Memory B cell (primary cell): Measurements from ENCODE around the gene ABHD17A.

Source experiments
- ATAC-seq: fragments of 150-1000 bp; cut with Tn5 transposase; 2 replicates; pipeline ENCODE4 v1.10.0; 2021; ENCODE audit warnings: low read depth, mild to moderate bottlenecking, moderate library complexity
- DNase-seq, 2 donors: peaks; one replicate each; pipeline ENCODE4 v3.0.0; 2022; ENCODE audit warnings: low spot score in 2 of 2
- H3K27ac Mint-ChIP-seq: one replicate; pipeline ENCODE4 v1.8.0; 2022; ENCODE audit warnings: mild to moderate bottlenecking, moderate library complexity, mixed read lengths
- H3K27me3 Mint-ChIP-seq: one replicate; pipeline ENCODE4 v1.8.0; 2022; ENCODE audit warnings: mixed read lengths
- H3K36me3 Mint-ChIP-seq: one replicate; pipeline ENCODE4 v1.8.0; 2022; ENCODE audit warnings: mild to moderate bottlenecking, mixed read lengths
- H3K4me1 Mint-ChIP-seq: one replicate; pipeline ENCODE4 v1.8.0; 2022; ENCODE audit warnings: mixed read lengths
- H3K4me3 Mint-ChIP-seq: one replicate; pipeline ENCODE4 v1.8.0; 2022; ENCODE audit warnings: mild to moderate bottlenecking, moderate library complexity, mixed read lengths
- H3K9me3 Mint-ChIP-seq: one replicate; pipeline ENCODE4 v1.8.0; 2022; ENCODE audit warnings: mixed read lengths

Gene ABHD17A

GRCh38 chr19:1917926-1918325 lies 32.6 kb upstream of the ABHD17A start:
- DNase-seq (no peak), ATAC-seq (no peak)
- no peak overlapping the region for H3K4me3 Mint-ChIP-seq
- H3K27me3 Mint-ChIP-seq = no peaks in the 10 kb centered on the region
- H3K36me3 Mint-ChIP-seq = peaks cover 15% of the 10 kb centered on the region
- no peaks in the 10 kb centered on the region for H3K9me3 Mint-ChIP-seq
- H3K27ac Mint-ChIP-seq = no peak overlapping the region
- H3K4me1 Mint-ChIP-seq = peaks cover under 1% of the 10 kb centered on the region

GRCh38 chr19:1917146-1917545 lies 31.9 kb upstream of the ABHD17A start:
- H3K36me3 Mint-ChIP-seq = peaks cover 17% of the 10 kb centered on the region
- DNase-seq (no peak), ATAC-seq (no peak)
- no peaks in the 10 kb centered on the region for H3K4me1 Mint-ChIP-seq
- no peaks in the 10 kb centered on the region for H3K27me3 Mint-ChIP-seq
- H3K9me3 Mint-ChIP-seq = no peaks in the 10 kb centered on the region
- H3K27ac Mint-ChIP-seq = no peak overlapping the region
- no peak overlapping the region for H3K4me3 Mint-ChIP-seq

- Mint-ChIP-seq H3K9me3 (no peaks in the 10 kb centered on the region), H3K27me3 (no peaks in the 10 kb centered on the region), H3K36me3 (peaks cover 15% of the 10 kb centered on the region), H3K4me1 (peaks cover 3% of the 10 kb centered on the region), H3K4me3 (no peak overlapping the region), H3K27ac (no peak overlapping the region)
- DNase-seq (no peak), ATAC-seq (no peak)
Measured at GRCh38 chr19:1914826-1915341, 29.6 kb upstream of the ABHD17A start.

GRCh38 chr19:1913781-1914577 lies 28.7 kb upstream of the ABHD17A start:
- peaks cover 15% of the 10 kb centered on the region for H3K36me3 Mint-ChIP-seq
- no peak for ATAC-seq

GRCh38 chr19:1912760-1913505 lies 27.6 kb upstream of the ABHD17A start:
- DNase-seq (no peak), ATAC-seq (no peak)
- H3K27ac Mint-ChIP-seq = no peak overlapping the region
- H3K4me3 Mint-ChIP-seq = no peak overlapping the region
- H3K36me3 Mint-ChIP-seq = peaks cover 8% of the 10 kb centered on the region
- no peaks in the 10 kb centered on the region for H3K27me3 Mint-ChIP-seq
- H3K9me3 Mint-ChIP-seq = no peaks in the 10 kb centered on the region
- H3K4me1 Mint-ChIP-seq = peaks cover 13% of the 10 kb centered on the region

More at GRCh38 chr19:1913781-1914577, 28.7 kb upstream of the ABHD17A start:
- H3K4me1 Mint-ChIP-seq = peaks cover 8% of the 10 kb centered on the region
- no peaks in the 10 kb centered on the region for H3K9me3 Mint-ChIP-seq
- H3K4me3 Mint-ChIP-seq = no peak overlapping the region
- no peak for DNase-seq
- H3K27me3 Mint-ChIP-seq = no peaks in the 10 kb centered on the region
- no peak overlapping the region for H3K27ac Mint-ChIP-seq

GRCh38 chr19:1911995-1912394 lies 26.7 kb upstream of the ABHD17A start:
- peaks cover 14% of the 10 kb centered on the region for H3K4me1 Mint-ChIP-seq
- no peak overlapping the region for H3K27ac Mint-ChIP-seq
- no peak for ATAC-seq
- no peak overlapping the region for H3K4me3 Mint-ChIP-seq
- H3K9me3 Mint-ChIP-seq = no peaks in the 10 kb centered on the region
- DNase-seq = no peak
- no peaks in the 10 kb centered on the region for H3K27me3 Mint-ChIP-seq
- peaks cover 4% of the 10 kb centered on the region for H3K36me3 Mint-ChIP-seq

GRCh38 chr19:1911098-1911497 lies 25.8 kb upstream of the ABHD17A start:
- Mint-ChIP-seq H3K27ac (no peak overlapping the region), H3K9me3 (no peaks in the 10 kb centered on the region), H3K27me3 (no peaks in the 10 kb centered on the region), H3K4me1 (peaks cover 14% of the 10 kb centered on the region), H3K4me3 (no peak overlapping the region), H3K36me3 (peaks cover 4% of the 10 kb centered on the region)
- ATAC-seq (no peak), DNase-seq (no peak)

- H3K27ac Mint-ChIP-seq = no peak overlapping the region
- peaks cover 4% of the 10 kb centered on the region for H3K36me3 Mint-ChIP-seq
- DNase-seq (no peak), ATAC-seq (no peak)
- peaks cover 18% of the 10 kb centered on the region for H3K4me1 Mint-ChIP-seq
- no peaks in the 10 kb centered on the region for H3K9me3 Mint-ChIP-seq
- H3K4me3 Mint-ChIP-seq = no peak overlapping the region
- H3K27me3 Mint-ChIP-seq = no peaks in the 10 kb centered on the region
Measured at GRCh38 chr19:1910177-1910576, 24.9 kb upstream of the ABHD17A start.

- Mint-ChIP-seq H3K9me3 (no peaks in the 10 kb centered on the region), H3K4me3 (peak overlapping the region; percentile 14), H3K4me1 (peaks cover 18% of the 10 kb centered on the region), H3K27ac (peak overlapping the region; percentile 60), H3K36me3 (peaks cover 4% of the 10 kb centered on the region), H3K27me3 (no peaks in the 10 kb centered on the region)
- ATAC-seq = no peak
- DNase-seq = no peak
Measured at GRCh38 chr19:1909761-1910080, 24.4 kb upstream of the ABHD17A start.

- H3K36me3 Mint-ChIP-seq = peaks cover 4% of the 10 kb centered on the region
- DNase-seq = no peak
- H3K9me3 Mint-ChIP-seq = no peaks in the 10 kb centered on the region
- peak overlapping the region; percentile 41 for H3K4me3 Mint-ChIP-seq
- no peaks in the 10 kb centered on the region for H3K27me3 Mint-ChIP-seq
- no peak overlapping the region for H3K27ac Mint-ChIP-seq
- no peak for ATAC-seq
- peaks cover 28% of the 10 kb centered on the region for H3K4me1 Mint-ChIP-seq
Measured at GRCh38 chr19:1908364-1908678, 23.0 kb upstream of the ABHD17A start.

- Mint-ChIP-seq H3K27me3 (no peaks in the 10 kb centered on the region), H3K36me3 (peaks cover 3% of the 10 kb centered on the region), H3K9me3 (no peaks in the 10 kb centered on the region), H3K4me3 (peak overlapping the region; percentile 41), H3K4me1 (peaks cover 28% of the 10 kb centered on the region), H3K27ac (no peak overlapping the region)
- ATAC-seq = no peak
- no peak for DNase-seq
Measured at GRCh38 chr19:1907563-1908363, 22.5 kb upstream of the ABHD17A start.

GRCh38 chr19:1906985-1907562 lies 21.8 kb upstream of the ABHD17A start:
- Mint-ChIP-seq H3K9me3 (no peaks in the 10 kb centered on the region), H3K36me3 (peaks cover 2% of the 10 kb centered on the region), H3K4me3 (peak overlapping the region; percentile 57), H3K27me3 (no peaks in the 10 kb centered on the region), H3K27ac (no peak overlapping the region), H3K4me1 (peaks cover 28% of the 10 kb centered on the region)
- DNase-seq (no peak), ATAC-seq (no peak)

- Mint-ChIP-seq H3K4me3 (peak overlapping the region; percentile 94), H3K4me1 (peaks cover 28% of the 10 kb centered on the region), H3K9me3 (no peaks in the 10 kb centered on the region), H3K27ac (peak overlapping the region; percentile 93), H3K27me3 (no peaks in the 10 kb centered on the region), H3K36me3 (peaks cover 2% of the 10 kb centered on the region)
- DNase-seq (no peak), ATAC-seq (no peak)
Measured at GRCh38 chr19:1905863-1906375, 20.6 kb upstream of the ABHD17A start.
